Measurements from ENCODE around the gene ELFN2.
"Not testable (repeated sequence)": the region's sequence is repeated elsewhere in the genome, so short reads cannot be mapped to it uniquely, and the experiment has no call there.

The ELFN2 gene, protein sequence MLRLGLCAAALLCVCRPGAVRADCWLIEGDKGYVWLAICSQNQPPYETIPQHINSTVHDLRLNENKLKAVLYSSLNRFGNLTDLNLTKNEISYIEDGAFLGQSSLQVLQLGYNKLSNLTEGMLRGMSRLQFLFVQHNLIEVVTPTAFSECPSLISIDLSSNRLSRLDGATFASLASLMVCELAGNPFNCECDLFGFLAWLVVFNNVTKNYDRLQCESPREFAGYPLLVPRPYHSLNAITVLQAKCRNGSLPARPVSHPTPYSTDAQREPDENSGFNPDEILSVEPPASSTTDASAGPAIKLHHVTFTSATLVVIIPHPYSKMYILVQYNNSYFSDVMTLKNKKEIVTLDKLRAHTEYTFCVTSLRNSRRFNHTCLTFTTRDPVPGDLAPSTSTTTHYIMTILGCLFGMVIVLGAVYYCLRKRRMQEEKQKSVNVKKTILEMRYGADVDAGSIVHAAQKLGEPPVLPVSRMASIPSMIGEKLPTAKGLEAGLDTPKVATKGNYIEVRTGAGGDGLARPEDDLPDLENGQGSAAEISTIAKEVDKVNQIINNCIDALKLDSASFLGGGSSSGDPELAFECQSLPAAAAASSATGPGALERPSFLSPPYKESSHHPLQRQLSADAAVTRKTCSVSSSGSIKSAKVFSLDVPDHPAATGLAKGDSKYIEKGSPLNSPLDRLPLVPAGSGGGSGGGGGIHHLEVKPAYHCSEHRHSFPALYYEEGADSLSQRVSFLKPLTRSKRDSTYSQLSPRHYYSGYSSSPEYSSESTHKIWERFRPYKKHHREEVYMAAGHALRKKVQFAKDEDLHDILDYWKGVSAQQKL

DNA sequence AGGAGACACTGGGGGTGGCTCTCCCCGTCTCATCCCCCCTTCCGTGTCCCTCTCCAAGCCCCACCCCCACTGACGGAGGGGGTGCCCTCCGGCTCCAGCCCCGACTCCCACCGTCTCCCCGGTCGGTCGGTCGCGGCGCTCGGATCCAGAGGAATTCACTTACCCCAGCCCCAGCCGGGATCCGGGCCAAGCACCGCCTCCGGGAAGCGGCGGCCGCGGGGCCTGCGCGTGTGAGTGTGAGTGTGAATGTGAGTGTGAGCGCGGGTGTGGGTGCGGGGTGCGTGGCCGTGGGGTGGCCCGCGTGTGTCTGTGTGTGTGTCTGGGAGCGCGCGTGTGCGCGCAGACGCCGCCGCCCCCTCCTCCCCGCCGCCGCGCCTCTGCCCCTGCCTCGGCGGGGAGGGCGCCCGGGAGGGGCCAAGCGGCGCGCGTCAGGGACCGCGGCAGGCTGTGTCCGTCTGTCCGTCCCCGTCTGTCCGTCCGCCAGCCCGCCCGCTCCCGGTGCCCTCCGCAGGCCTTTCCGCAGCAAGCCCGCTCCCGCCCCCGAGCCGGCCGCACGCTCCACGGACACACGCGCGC is at the start of gene ELFN2:
ELFN2 (minus strand) TSS at position 345 of the 576 bp plus-strand sequence. CDS start 51,945 bp downstream, outside the sequence.
- no peak for DNase-seq

DNA sequence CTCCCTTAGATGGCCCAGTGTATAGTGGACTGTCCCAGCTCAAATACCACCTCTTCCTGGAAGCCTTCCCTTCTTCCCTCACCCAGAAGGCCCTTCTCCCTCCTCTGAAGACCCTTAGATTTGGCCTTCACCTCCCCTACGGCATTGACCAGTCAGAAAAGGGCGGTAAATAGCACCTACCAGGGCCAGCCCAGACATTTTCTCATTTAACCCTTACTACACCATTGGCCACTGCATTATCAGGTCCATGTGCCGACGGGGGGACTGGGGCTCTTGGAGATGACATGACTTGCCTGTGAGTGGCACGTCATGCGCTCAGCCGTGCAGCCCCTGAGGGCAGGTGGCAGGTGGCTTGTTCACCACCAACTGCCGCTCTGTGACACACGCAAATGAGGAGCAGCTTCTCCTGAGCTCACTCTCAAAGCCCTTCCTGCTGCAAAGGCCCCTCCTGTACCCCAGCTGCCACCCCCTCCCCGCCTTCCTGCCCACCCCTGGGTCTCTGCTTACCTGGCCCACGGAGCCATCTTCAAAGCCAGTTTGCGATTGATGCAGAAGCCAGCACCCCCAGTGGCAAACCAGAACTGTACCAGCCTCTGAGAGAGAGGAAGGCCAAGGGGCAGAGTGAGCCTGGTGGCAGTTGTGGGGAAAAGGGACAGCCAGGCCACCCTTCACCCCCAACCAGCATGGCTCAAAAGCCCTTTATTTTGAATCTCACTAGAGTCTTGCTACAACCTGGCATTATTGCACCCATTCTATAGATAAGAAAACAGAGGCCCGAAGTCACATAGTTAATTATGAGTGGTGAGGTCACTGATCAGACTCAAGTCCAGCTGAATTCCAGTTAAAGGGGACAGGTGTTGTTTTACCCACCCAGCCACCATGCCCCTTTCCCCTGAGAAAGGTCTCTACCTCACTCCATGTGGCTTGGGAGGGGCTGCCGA is 49.4 kb upstream of the ELFN2 start:
- DNase-seq: no peak

DNA sequence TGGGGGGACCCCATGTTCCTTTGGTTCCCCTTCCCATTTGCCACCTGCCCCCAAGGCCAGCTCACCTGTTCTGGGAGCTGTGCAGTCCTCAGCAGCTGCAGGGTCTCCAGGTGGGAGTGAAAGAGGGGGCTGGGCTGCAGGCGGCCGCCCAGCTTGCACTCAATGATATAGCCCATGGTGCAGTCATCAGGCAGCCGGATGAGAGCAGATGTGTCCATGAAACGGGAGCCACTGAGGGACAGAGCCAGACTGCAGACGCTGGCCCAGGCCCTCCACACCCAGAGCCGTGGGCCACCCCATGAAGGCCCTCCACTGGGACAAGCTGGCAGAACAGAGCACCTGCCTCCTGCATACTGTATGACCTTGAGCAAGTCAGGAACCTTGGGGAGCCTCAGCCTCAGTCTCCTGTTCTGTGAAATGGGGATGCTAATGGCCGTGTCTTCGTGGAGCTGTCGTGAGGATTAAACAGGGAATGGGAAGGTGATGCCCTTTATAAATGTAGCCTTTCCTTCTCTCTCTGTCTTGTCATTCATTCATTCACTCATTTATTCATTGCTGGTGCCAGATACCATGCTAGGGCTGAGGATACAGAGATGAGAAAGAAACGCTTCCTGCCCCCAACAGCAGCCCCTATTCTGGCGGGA is 47.3 kb upstream of the ELFN2 start:
- no peak for DNase-seq

DNA sequence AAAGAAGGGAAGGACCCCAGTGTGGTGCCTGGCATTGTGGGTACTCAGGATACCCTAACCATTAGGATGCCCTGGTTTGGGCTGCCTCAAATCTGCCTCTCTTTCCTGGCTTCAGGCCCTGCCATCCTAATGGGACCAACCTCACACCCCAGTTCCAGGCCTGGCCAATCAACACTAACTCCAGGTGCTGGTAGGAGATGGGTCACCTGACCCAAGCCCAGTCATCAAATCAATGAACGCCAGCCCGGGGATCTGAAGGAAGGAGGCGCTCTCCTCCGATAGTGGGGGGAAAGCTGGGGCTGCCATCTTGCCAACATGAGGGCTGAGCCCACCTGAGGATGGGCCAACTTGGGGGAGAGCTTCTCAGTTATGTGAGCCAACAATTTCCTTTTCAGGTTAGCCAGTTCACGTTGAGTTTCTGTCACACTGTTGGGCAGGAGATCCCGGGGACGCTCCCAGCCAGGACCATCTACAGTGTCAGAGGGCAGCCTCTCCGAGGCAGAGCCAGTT is 46.2 kb upstream of the ELFN2 start:
- no peak for DNase-seq

DNA sequence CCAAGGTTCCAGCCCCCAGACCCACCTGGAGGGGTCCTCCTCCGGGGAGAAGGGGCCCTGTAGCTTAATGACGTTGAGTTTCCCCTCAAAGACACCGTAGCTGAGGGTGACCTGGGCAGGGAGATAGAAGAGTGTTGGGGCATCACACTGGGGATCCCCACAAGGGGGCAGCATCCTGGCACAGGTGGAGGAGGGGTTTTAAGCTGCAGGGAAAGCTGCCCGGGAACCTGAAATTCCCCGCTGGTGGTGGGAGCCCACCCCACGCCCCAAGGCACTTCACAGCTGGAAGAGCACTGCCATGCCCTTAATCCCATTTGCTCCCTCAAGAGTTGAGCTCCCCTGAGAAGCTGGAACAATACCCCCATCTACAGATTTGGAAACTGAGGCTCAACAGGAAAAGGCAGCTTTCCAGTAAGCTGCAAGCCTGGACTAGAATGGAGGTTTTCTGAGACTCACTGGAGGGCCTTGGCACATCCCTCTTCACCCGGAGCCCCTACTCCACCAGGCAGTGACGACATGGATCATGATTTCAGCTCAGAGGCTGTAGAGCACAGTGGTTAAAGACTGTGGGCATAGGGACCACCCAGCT is 45.2 kb upstream of the ELFN2 start:
- peak; percentile 24 for DNase-seq

DNA sequence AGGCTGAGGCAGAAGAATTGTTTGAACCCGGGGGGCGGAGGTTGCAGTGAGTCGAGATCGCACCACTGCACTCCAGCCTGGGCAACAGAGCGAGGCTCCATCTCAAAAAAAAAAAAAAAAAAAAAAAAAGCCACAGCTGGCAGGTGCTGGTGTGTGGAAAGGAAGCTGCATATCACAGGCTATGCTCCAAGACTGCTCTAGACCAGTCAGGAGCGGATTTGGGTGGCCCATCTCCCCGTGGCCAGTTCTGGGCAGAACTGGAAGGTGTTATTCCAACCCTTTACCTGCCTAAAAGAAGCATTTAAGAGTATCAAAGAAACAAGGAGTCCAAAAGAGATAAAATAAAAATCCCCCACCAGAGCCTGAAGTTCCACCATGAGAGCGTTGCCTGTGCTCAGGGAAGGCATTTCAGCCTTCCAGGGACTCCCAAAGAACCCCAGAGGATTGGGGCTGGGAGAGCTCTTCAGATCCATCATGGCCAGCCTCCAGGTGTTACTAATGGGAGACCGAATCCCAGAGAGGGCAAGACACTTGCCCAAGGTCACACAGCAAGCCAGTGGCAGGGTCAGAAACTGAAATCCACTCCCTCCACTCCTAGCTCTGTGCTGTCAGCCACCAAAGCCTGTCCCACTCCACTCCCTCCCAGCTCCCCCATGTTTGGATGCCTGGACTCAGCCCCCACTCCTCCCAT is 44.6 kb upstream of the ELFN2 start:
- DNase-seq: no peak

DNA sequence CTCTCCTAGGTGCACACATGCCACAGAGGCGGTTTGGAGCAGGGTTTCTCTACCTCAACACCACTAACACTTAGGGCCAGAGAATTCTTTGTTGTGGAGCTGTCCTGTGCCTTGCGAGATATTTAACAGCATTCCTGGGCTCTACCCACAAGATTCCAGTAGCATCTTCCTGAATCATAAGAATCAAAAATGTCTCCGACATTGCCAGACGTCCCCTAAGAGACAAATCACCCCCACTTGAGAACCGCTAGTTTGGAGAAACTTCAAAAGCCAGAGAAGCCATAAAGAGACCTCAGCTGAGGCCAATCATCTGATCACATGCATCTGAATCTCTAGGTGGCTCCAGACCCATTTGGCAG is 42.8 kb upstream of the ELFN2 start:
- no peak for DNase-seq

DNA sequence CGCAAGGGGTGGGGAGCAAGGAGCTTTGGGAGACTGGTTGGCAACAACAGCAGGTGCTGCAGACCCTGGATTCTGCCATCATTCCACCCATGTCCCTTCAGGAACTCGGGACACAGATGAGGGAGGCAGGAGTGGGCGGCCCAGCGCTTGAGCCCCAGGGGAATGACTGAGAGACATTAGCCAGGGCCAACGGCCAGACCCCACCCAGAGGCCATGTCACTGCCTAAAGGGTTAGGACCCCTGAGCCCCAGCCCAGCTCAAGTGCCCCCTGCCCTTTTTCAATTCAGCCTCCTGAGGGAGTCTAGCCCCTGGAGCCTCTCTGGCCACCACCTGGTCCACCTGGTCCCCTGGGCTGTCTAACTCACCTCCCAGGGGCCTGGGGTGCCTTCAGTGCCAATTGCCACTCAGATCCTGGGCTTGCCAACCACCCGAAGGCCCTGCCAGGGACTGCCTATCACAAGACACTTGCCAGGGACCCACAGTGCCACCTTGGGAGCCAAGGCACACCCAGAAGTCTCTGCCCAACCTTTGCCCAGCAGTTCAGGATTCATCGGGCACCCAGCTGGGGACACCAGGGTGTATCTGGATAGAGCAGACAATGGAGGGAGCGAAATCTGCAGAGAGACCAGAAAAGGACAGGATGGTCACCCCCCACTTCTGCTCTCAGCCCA is 42.3 kb upstream of the ELFN2 start:
- no peak for DNase-seq

DNA sequence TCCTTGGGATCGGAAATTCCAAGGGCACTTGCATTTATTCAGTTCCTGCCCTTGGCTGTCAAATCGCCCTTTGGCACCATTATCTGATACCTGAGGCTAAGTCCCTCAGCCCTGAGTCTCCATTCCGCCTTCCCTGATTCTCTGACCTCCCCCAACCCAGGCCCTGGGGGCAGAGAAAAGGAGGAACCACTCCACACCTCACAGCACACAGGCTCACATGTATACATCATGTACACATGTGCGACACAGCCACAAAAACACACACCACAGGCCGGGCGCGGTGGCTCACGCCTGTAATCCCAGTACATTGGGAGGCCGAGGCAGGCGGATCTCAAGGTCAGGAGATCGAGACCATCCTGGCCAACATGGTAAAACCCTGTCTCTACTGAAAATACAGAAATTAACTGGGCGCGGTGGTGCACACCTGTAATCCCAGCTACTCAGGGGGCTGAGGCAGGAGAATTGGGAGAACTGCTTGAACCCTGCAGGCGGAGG is 41.0 kb upstream of the ELFN2 start:
- DNase-seq: not testable (repeated sequence)

DNA sequence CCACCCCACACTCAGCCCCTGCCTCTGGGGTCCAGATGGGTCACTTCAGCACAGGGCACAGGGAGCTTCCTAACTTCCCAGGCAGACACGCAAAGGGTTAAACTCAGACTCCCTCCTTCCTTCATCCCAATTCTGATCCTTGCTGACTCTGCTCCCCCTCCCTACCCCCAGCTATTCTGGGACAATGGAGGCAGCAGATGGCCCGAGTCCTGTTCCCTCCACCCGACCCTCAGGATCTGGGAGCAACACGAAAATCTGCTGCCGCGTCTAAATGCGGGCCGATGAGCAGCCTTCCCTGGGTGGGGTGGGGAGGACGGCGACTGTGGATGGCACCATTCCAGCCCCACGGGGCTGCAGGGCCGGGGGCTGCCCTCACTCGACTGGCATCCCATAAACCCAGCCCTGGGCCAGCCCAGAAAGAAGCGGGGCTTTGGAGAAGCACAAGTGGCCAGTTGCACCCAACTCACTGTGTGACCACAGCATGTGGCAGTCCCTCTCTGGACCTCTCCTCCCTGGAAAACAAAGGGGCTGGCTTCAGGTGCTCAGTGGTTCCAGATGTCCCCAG is 40.2 kb upstream of the ELFN2 start:
- DNase-seq: no peak

DNA sequence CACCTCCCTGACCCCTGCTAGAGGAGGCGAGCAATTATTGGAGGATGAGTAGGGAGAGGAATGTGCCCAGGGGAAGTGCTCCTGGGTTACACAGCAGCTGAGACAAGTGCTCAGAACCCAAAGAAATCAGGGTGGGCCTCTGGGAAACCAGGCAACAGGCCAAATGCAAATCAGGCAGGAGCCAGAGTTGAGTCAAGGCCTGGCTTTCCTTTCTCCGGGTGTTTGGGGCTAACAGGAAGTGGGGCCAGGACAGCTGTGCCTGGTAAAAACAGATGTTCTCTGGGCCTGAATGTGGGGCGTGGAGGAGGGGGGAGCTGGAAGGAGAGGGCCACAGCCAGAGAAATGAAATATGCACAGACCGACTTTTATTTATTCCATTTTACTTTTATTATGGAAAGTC is 36.9 kb upstream of the ELFN2 start:
- no peak for DNase-seq

DNA sequence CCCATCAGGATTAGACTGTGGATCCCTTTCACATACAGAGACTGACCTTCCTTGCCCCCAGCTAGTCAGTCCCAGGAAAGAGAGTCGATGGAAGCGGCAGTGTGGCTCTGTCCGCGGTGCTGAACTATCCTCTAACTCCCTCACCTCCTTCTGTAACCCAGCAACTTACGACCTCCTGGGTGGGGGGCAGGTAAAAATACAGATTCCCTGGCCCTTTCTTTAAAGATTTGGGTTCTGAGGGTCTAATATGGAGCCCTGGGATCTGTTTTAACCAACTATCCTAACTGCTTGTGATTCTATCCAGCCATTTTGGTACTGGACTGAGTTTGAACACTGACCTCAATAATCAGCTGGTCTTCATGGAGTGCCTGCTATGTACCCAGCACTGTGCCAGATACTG is 35.7 kb upstream of the ELFN2 start:
- no peak for DNase-seq

DNA sequence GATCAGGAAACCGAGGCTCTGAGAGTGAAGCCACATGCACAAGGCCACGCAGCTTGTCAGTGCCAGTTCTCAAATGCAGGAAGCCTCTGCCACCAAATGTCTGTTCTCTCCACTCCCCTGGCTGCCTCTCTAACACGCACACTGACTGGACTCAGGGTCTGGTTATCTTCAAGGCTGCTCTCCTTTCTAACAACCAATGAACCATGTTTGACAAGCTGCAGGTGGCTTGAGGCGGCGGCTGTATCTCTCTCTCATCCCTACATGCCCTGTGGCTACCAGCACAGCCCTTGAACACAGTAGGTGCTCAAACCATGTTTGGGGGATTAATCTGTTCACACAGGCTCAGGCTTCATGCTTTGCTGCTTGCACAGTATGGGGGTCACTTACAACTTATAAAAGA is 35.2 kb upstream of the ELFN2 start:
- DNase-seq: no peak

DNA sequence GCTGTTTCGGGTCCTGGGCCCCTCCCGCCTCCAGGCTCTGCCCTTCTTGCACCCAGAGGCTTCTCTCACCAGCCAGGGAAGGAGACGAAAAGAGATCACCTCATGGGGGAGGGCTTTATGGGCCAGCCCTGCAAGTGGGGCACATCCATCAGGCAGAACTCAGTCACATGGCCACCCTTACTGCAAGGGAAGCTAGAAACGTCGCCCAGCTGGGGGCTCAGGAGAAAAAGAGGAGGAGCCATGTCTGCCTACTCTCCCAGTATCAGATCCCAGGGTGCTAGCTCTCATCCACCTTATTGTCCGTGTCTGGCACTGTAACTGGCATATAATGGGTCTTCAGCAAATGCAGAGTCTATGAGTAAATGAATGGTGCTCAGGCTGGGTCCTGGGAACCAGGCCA is 34.7 kb upstream of the ELFN2 start:
- DNase-seq: no peak

DNA sequence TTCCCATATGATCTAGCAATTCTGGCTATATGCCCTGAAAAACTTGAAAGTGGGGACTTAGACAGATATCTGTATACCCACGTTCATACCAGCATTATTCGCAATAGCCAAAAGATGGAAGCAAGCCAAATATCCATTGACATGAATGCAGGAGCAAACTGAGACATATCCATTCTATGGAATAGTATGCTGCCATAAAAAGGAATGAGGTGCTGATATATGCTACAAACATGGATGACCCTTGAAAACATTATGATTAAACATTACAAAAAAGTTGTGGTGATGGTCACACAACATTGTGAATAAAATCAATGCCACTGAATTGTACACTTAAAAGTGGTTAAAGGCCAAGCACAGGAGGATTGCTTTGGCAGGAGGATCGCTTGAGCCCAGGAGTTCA is 33.4 kb upstream of the ELFN2 start:
- no peak for DNase-seq

DNA sequence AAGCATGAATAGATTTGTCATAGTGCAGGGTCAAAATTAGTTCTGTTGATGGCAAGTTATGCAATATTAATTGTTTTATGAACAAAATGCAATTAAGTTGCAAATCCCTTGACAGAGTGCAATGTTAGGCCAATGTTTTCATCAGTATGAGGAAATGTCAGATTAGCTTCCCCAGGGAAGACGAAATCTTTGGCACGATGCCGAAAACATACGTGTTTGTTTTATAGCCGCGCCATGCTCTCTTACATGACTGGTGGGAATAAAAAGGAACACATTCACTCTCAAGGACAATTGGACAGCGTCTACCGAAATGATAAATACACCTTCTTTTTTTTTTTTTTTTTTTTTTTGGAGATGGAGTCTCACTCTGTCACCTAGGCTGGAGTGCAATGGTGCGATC is 31.9 kb upstream of the ELFN2 start:
- no peak for DNase-seq

DNA sequence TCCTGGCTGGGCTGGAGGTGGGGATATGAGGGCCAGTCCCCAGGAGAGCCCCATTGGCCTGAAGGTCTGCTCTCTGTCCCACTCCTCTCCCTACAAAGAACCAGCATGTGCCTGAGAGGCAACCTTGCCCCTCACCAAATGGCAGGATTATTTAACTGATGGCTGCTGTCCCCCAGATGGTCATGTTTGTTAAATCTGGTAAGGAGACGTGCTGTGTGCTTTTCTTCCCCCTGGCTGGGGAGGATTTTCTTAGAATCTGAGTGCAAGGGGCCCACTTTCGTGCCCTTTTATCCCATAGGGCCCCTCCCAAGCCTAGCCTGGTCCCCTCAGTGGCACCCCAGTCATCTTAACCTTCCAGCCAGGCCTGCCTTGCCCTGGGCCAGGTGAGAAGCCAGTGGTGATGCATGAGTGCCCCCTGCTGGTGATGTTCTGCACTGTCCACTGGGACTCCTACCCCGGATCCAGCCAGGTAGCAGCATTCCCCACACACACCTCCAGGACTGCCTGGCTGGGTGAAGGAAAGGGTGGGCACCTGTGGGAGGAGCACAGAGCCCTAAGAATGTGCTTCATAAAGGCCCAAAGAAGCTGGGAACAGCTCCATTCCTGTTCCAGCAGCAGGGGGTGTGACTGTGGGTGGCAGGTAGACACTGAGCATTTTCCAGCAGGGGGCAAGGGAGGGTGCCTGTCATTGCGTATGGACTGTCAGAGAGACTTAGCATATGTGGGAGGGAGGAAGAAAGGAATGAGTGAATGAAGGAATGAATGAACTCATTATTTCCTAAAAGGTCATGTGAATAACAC is 30.0 kb upstream of the ELFN2 start:
- peak; percentile 68 for DNase-seq

DNA sequence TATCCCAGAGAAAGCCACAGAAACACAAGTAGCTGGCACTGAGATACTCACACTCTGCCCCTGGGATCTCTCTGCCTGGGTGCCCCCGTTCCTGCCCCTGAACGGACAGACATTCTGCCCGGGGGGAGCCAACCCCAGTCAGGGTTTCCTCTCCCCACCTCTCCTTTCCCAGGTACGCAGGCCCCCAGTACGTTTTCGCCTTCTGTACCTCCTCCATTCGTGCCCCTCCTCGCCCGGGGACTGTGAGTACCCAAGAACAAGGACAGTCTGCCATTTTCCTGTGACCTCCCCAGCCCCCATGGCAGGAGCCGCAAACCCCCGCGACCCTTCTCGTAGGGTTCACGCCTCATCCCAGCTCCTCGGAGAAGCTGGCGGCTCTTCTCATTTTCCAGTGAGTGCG is 29.1 kb upstream of the ELFN2 start:
- DNase-seq: no peak

DNA sequence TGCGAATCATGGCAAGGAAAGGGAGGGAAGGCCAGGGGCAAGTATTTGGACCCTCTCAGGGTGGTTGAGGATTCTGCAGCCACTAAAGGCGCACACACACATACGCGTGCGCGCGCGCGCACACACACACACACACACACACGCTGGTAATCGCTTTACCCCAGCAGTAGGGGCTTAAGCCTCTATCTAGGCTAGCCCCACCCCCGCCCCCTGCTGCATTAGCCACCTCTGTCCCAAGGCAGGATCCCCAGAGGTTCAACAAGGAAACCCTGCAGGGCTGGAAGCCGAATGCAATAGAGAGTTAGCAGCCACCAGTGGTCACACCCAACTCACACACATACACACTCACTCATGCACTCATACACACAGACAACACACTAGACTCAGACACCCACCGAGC is 28.6 kb upstream of the ELFN2 start:
- DNase-seq: no peak
